IMR-90 (cell line): ENCODE results near the gene MPZL1. TPM values are rescaled to one million over a fixed set of nuclear protein-coding genes. Genes with fewer than 3 reads are reported as not detected.

Experiments
- ATAC-seq: fragments of 200-7000 bp; cut with Tn5 transposase; 2 replicates; pipeline ENCODE4 v1.9.1; 2020; ENCODE audit warnings: low read depth, mild to moderate bottlenecking, moderate library complexity
- BruUV-seq: library from RNA; stranded (reverse); fragments of 400-500 nt; replicated peaks from 2 replicates; lab custom pipeline; 2021; lab: Mats Ljungman, UMichigan
- CTCF ChIA-PET: fragments of 300-600 bp; formaldehyde crosslinking; extraction: SDS; loops from one replicate; lab custom pipeline; 2021; ENCODE audit warnings: antibody characterized with exemption; lab: Yijun Ruan, JAX
- POLR2A ChIA-PET: fragments of 300-600 bp; sonication (Branson Sonifier 250); formaldehyde crosslinking; loops from one replicate; lab custom pipeline; 2022; ENCODE audit warnings: antibody characterized with exemption; ENCODE audit not compliant: unreplicated experiment; lab: Charles Lee
- DNase-seq: peaks from one replicate; pipeline ENCODE4 v3.0.0; 2013
- H2AFZ ChIP-seq: replicated peaks from 2 replicates; pipeline ENCODE3; 2013; ENCODE audit warnings: low read length, mild to moderate bottlenecking; ENCODE audit not compliant: poor library complexity
- H2AK5ac ChIP-seq: 2 replicates; pipeline ENCODE4 v1.6.1; 2013; ENCODE audit warnings: low read depth, low read length, inconsistent platforms
- H2AK9ac ChIP-seq: replicated peaks from 2 replicates; pipeline ENCODE3; 2013; ENCODE audit warnings: mild to moderate bottlenecking, low read depth, low read length, moderate library complexity; ENCODE audit not compliant: poor library complexity
- H2BK120ac ChIP-seq: 2 replicates; pipeline ENCODE4 v1.6.1; 2013; ENCODE audit warnings: low read depth, low read length, inconsistent platforms
- H2BK15ac ChIP-seq: 3 replicates; pipeline ENCODE4 v1.6.1; 2013; ENCODE audit warnings: low read depth, low read length, inconsistent platforms
- H2BK20ac ChIP-seq: 2 replicates; pipeline ENCODE4 v1.6.1; 2013; ENCODE audit warnings: low read depth, mild to moderate bottlenecking, inconsistent platforms, low read length, moderate library complexity
- H2BK5ac ChIP-seq: 2 replicates; pipeline ENCODE4 v1.6.1; 2013; ENCODE audit warnings: mild to moderate bottlenecking, low read depth, low read length, inconsistent platforms; ENCODE audit not compliant: poor library complexity, severe bottlenecking
- H3K14ac ChIP-seq: replicated peaks from 2 replicates; pipeline ENCODE4 v1.6.1; 2013; ENCODE audit warnings: low read depth, low read length, inconsistent platforms
- H3K18ac ChIP-seq: 2 replicates; pipeline ENCODE4 v1.6.1; 2013; ENCODE audit warnings: low read depth, low read length, control low read depth
- H3K23ac ChIP-seq: 2 replicates; pipeline ENCODE4 v1.6.1; 2013; ENCODE audit warnings: low read depth, low read length, inconsistent platforms
- H3K27ac ChIP-seq: 2 replicates; pipeline ENCODE4 v1.5.1; 2013; ENCODE audit warnings: mild to moderate bottlenecking, control low read depth, low read length; ENCODE audit not compliant: insufficient read depth
- H3K27me3 ChIP-seq: 2 replicates; pipeline ENCODE4 v1.6.1; 2013; ENCODE audit warnings: low read length; ENCODE audit not compliant: control insufficient read depth, insufficient read depth
- H3K36me3 ChIP-seq: 2 replicates; pipeline ENCODE4 v1.6.1; 2013; ENCODE audit warnings: low read length, mixed read lengths; ENCODE audit not compliant: control insufficient read depth, insufficient read depth
- H3K4ac ChIP-seq: 2 replicates; pipeline ENCODE4 v1.6.1; 2013; ENCODE audit warnings: low read depth, low read length, inconsistent platforms
- H3K4me1 ChIP-seq: 2 replicates; pipeline ENCODE4 v1.6.1; 2013; ENCODE audit warnings: low read length, mixed read lengths; ENCODE audit not compliant: control insufficient read depth, insufficient read depth
- H3K4me2 ChIP-seq: 2 replicates; pipeline ENCODE4 v1.6.1; 2013; ENCODE audit warnings: low read depth, mild to moderate bottlenecking, control low read depth, low read length, moderate library complexity
- H3K4me3 ChIP-seq: 2 replicates; pipeline ENCODE4 v1.5.1; 2013; ENCODE audit warnings: low read depth, mild to moderate bottlenecking, control low read depth, low read length, moderate library complexity; ENCODE audit not compliant: insufficient read depth
- H3K56ac ChIP-seq: 2 replicates; pipeline ENCODE4 v1.6.1; 2013; ENCODE audit warnings: low read length, inconsistent platforms; ENCODE audit not compliant: insufficient read depth; ENCODE audit errors: extremely low read depth
- H3K79me1 ChIP-seq, 2 experiments: 2 replicates each; pipeline ENCODE4 v1.6.1; 2013; ENCODE audit warnings: low read length in 2 of 2, inconsistent platforms in 1 of 2, low read depth in 1 of 2
- H3K9ac ChIP-seq: 2 replicates; pipeline ENCODE4 v1.6.1; 2013; ENCODE audit warnings: low read depth, low read length, control low read depth
- H3K9me1 ChIP-seq: 2 replicates; pipeline ENCODE4 v1.6.1; 2013; ENCODE audit warnings: low read length, inconsistent platforms; ENCODE audit not compliant: insufficient read depth
- H3K9me3 ChIP-seq: 2 replicates; pipeline ENCODE4 v1.6.1; 2013; ENCODE audit warnings: low read length; ENCODE audit not compliant: control insufficient read depth, insufficient read depth
- H4K20me1 ChIP-seq: 2 replicates; pipeline ENCODE4 v1.6.1; 2013; ENCODE audit warnings: low read length, inconsistent platforms; ENCODE audit not compliant: insufficient read depth
- H4K5ac ChIP-seq: 2 replicates; pipeline ENCODE4 v1.6.1; 2013; ENCODE audit warnings: mild to moderate bottlenecking, low read depth, low read length, control low read depth
- H4K8ac ChIP-seq, 2 experiments: 2 replicates each; pipeline ENCODE4 v1.6.1; 2013; ENCODE audit warnings: low read depth in 2 of 2, low read length in 2 of 2, control low read depth in 1 of 2, inconsistent platforms in 1 of 2
- H4K91ac ChIP-seq: 2 replicates; pipeline ENCODE4 v1.6.1; 2013; ENCODE audit warnings: low read depth, low read length, inconsistent platforms; ENCODE audit not compliant: insufficient read depth
- BHLHE40 ChIP-seq: fragments of 150-350 bp; IDR thresholded peaks from 2 replicates; pipeline ENCODE4 v1.6.1; 2016; ENCODE audit warnings: mild to moderate bottlenecking, low read depth, low read length
- FOS ChIP-seq: fragments of 150-350 bp; IDR thresholded peaks from 2 replicates; pipeline ENCODE4 v1.6.1; 2016; ENCODE audit warnings: low read depth, low read length
- MAFK ChIP-seq: IDR thresholded peaks from 2 replicates; pipeline ENCODE4 v1.6.1; 2012; ENCODE audit warnings: low read depth, low read length, improper control_type of control experiment
- MAZ ChIP-seq: IDR thresholded peaks from 2 replicates; pipeline ENCODE4 v1.6.1; 2012; ENCODE audit warnings: low read depth, mild to moderate bottlenecking, low read length, improper control_type of control experiment, moderate library complexity, borderline replicate concordance
- NFE2L2 ChIP-seq: fragments of 150-350 bp; IDR thresholded peaks from 2 replicates; pipeline ENCODE4 v1.6.1; 2016; ENCODE audit warnings: low read depth, mild to moderate bottlenecking, low read length
- POLR2A ChIP-seq: IDR thresholded peaks from 2 replicates; pipeline ENCODE4 v1.6.1; 2012; ENCODE audit warnings: mild to moderate bottlenecking, low read depth, low read length
- RAD21 ChIP-seq: IDR thresholded peaks from 2 replicates; pipeline ENCODE4 v1.6.1; 2012; ENCODE audit warnings: low read length, improper control_type of control experiment
- WGBS, 2 experiments: methylation state at CpG; one replicate each; pipeline versions ENCODE4 v1.1.5 to v1.1.7; 2013; ENCODE audit warnings: missing lambda C conversion rate in 2 of 2; ENCODE audit not compliant: insufficient read length in 1 of 2; ENCODE audit errors: extremely low coverage in 2 of 2; 5-methylcytosine and 5-hydroxymethylcytosine counted together
- dilution Hi-C: fragments of 300-500 bp; cut with HindIII; formaldehyde crosslinking; loops from one replicate; pipeline ENCODE4 v1.14.3; 2018; ENCODE audit warnings: low sequenced_read_pairs; ENCODE audit not compliant: unreplicated experiment
- in situ Hi-C: fragments of 300-500 bp; cut with MboI; formaldehyde crosslinking; loops from 3 replicates; pipeline ENCODE4 v1.14.3; 2019; ENCODE audit warnings: low sequenced_read_pairs, inconsistent platforms, mixed read lengths
- intact Hi-C: fragments of 100-400 bp; cut with micrococcal nuclease; formaldehyde crosslinking; loops from 2 replicates; pipeline ENCODE4 v1.10.0; 2022
- polyA plus RNA-seq, 3 experiments: library from polyadenylated mRNA; depleted of rRNA; stranded (reverse); fragments of >200 nt; gene quantifications; 2 replicates each; pipeline ENCODE4 v1.2.3, GENCODE V29; 2012; ENCODE audit warnings: low replicate concordance in 1 of 3
- total RNA-seq: library from RNA; depleted of rRNA; stranded (reverse); fragments of >200 nt; gene quantifications from 2 replicates; pipeline ENCODE4 v1.2.3, GENCODE V29; 2012
- TF ChIP-seq, protein P1 (sequence below): fragments of 150-350 bp; IDR thresholded peaks from 2 replicates; pipeline ENCODE4 v1.6.1; 2017; ENCODE audit warnings: mild to moderate bottlenecking, antibody characterized with exemption, low read length, low read depth
- TF ChIP-seq, protein P2 (sequence below): conservative IDR thresholded peaks from 2 replicates; pipeline ENCODE4 v1.5.1; 2012; ENCODE audit warnings: mild to moderate bottlenecking, low read depth, low read length, improper control_type of control experiment

MPZL1 gene
- total and polyA plus RNA-seq, 2 of the 4 experiments (the other 2 are of a cell fraction), result 55.3 to 87.3 TPM

DNA sequence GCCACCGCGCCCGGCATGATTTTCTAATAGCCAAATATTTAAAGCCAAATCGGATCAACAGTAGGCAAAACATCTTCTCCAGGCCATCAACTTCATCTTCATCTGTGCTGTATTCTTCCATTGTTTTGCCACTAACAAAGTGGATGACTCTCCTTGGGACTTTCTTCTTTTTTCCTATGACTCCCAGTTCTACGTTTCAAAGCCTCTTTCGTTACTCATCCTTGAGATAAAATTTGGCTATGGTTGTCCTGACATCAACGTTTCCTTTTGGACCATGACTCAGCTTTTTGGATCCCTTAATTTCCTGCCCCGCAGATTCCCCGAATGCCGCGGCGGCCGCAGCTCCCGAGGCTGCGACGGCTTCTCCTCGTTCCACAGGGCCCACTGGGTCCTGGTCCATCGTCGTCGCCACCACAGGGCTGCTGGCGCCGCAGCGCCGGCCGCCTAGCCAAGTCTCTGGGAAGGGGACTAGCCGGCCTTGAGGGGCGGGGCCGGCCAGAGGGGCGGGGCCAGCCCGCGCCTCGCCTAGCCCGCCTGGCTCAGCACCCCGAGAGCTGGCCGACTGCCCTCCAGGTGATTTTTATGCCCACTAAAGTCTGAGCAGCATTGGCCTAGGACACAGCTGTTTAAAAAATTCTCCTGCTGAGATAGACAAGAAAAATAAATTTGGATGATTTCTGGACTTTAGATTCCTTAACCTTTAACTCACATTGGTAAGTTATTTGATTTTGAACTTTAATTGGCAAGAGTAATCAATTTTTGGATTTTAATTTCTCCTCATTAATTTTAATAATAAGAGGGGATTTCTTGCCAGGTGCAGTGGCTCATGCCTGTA is 98.3 kb downstream of the MPZL1 start:
- in situ Hi-C loops, result no loop called here
- BruUV-seq, result no TSS peak

More for the DNA sequence above, 98.3 kb downstream of the MPZL1 start:
- Histone ChIP-seq H3K14ac (peak overlapping the region; percentile 77), H4K91ac (peak overlapping the region; percentile 79), H2AFZ (no peak overlapping the region), H2AK5ac (peak overlapping the region; percentile 81), H3K27me3 (no peaks in the 10 kb centered on the region), H3K4me2 (peak overlapping the region; percentile 72), H3K56ac (peak overlapping the region; percentile 42; the same call in 1 of the 2 replicates), H2BK15ac (peak overlapping the region; percentile 97), H3K23ac (peak overlapping the region; percentile 50; the same call in 1 of the 2 replicates), H3K9me1 (peaks cover 20% of the 10 kb centered on the region), H3K4me1 (peaks cover 12% of the 10 kb centered on the region), H2BK120ac (peak overlapping the region; percentile 91), H3K9me3 (peaks cover 3% of the 10 kb centered on the region; the same call in 1 of the 2 replicates), H3K18ac (peak overlapping the region; percentile 27), H2BK20ac (peak overlapping the region; percentile 96), H3K4me3 (peak overlapping the region; percentile 15; the same call in 1 of the 2 replicates), H2BK5ac (peak overlapping the region; percentile 66), H2AK9ac (no peak overlapping the region), H4K5ac (peak overlapping the region; percentile 43), H3K9ac (peak overlapping the region; percentile 40), H3K36me3 (no peaks in the 10 kb centered on the region), H4K8ac (peak overlapping the region; percentile 83 to 86), H3K4ac (peak overlapping the region; percentile 88), H3K79me1 (peaks cover 0 to 13% of the 10 kb centered on the region in 2 experiments; a peak in 2 of 4 replicates), H3K27ac (peak overlapping the region; percentile 61), H4K20me1 (no peaks in the 10 kb centered on the region)
- DNase-seq (peak; percentile 96), ATAC-seq (peak; percentile 97)
- intact Hi-C loops (loop anchor here (5.0 kb wide), 1 partner anchor 117 kb away; the partner anchor contains the start of genes DCAF6 and MPC2), dilution Hi-C loops (no loop called here)
- WGBS, 2 experiments, result 15% methylated on average over 23 of the region's 35 CpGs; no CpG with 5 or more reads in 1 of the 2 experiments
- peak; percentile 82 for TF ChIP-seq MAFK
- peak; percentile 28; the same call in 1 of the 2 replicates for TF ChIP-seq RAD21
- TF ChIP-seq, protein P1, sequence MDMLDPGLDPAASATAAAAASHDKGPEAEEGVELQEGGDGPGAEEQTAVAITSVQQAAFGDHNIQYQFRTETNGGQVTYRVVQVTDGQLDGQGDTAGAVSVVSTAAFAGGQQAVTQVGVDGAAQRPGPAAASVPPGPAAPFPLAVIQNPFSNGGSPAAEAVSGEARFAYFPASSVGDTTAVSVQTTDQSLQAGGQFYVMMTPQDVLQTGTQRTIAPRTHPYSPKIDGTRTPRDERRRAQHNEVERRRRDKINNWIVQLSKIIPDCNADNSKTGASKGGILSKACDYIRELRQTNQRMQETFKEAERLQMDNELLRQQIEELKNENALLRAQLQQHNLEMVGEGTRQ, result no peak
- peak; percentile 82 for TF ChIP-seq FOS
- TF ChIP-seq, protein P2, sequence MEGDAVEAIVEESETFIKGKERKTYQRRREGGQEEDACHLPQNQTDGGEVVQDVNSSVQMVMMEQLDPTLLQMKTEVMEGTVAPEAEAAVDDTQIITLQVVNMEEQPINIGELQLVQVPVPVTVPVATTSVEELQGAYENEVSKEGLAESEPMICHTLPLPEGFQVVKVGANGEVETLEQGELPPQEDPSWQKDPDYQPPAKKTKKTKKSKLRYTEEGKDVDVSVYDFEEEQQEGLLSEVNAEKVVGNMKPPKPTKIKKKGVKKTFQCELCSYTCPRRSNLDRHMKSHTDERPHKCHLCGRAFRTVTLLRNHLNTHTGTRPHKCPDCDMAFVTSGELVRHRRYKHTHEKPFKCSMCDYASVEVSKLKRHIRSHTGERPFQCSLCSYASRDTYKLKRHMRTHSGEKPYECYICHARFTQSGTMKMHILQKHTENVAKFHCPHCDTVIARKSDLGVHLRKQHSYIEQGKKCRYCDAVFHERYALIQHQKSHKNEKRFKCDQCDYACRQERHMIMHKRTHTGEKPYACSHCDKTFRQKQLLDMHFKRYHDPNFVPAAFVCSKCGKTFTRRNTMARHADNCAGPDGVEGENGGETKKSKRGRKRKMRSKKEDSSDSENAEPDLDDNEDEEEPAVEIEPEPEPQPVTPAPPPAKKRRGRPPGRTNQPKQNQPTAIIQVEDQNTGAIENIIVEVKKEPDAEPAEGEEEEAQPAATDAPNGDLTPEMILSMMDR, result no peak
- no peak for TF ChIP-seq BHLHE40
- TF ChIP-seq NFE2L2, result peak; percentile 97
- TF ChIP-seq MAZ, result peak; percentile 38; the same call in 1 of the 2 replicates
- TF ChIP-seq POLR2A, result peak; percentile 53
- ChIA-PET CTCF (interaction anchor here (1.0 kb wide), 1 partner anchor 10 kb away, joined by 3 read pairs; no protein-coding TSS in a partner anchor), POLR2A (interaction anchor here (0.5 to 0.8 kb wide), 3 partner anchors 10 to 369 kb away, joined by 3 read pairs; no protein-coding TSS in a partner anchor)
